ENCODE results near the gene RNF32.
"Not testable (repeated sequence)": the region's sequence is repeated elsewhere in the genome, so short reads cannot be mapped to it uniquely, and the experiment has no call there.

RNF32 gene

DNA sequence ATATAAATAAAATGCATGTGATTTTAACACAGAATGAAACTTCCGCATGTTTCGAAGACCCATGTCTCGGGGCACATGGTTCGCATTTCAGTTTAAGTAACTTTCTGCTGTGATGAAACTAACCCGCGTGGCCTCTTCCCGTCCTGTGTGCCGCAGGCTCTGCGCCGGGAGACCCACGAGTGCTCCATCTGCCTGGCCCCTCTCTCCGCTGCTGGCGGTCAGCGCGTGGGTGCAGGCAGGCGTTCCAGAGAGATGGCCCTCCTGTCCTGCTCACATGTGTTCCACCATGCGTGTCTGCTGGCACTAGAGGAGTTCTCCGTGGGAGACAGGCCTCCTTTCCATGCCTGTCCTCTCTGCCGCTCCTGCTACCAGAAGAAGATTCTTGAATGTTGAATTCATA is 35.7 kb downstream of the RNF32 start:
- DNase-seq: no peak

DNA sequence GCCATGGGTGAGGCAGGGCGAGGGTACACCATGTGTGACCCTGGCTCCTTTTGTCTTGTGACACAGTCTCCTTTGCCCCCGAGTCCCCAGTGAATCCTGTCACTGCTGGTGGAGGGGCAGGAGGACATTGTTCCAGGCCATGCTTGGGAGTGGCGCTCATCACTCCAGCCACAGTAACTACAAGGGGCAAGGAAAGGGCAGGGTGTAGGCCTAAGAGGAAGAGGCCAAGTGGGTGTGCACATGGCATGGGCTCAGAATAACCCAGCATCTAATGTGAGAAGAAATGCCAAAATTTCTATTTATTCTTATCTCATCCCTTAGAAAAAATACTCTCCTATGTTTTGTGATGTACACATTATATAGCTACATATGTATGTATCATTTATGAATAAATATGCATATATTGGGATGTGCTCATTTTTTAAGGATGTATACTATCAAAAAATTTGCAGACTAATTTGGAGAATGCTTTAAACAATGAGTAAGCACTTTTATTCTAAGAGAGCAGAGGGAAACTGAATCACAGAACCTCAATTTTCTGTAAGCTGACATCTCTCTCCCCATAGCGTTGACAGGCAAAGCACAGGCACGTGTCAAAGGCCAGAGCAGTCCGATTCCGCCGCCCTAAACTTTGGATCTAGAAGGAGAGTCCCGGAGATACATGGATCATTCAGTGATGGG is 36.9 kb downstream of the RNF32 start:
- DNase-seq: no peak

DNA sequence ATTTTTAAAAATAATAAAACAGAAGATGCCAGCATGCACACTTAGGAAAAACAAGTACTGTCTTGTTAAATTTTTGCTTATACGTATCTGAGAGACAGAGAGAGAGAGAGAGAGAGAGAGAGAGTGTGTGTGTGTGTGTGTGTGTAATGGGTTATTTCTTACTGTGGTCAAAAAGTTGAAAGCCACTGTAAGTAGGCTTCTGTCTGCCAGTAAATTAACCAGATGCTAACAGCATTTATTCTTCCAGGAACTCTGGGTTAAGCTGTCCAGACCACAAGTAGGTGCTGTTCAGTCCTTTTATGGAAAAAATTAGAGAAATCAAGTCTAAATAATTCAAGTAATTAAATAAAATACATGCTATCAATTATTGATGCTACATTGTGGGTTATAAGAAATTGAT is 39.7 kb downstream of the RNF32 start:
- no peak for DNase-seq

DNA sequence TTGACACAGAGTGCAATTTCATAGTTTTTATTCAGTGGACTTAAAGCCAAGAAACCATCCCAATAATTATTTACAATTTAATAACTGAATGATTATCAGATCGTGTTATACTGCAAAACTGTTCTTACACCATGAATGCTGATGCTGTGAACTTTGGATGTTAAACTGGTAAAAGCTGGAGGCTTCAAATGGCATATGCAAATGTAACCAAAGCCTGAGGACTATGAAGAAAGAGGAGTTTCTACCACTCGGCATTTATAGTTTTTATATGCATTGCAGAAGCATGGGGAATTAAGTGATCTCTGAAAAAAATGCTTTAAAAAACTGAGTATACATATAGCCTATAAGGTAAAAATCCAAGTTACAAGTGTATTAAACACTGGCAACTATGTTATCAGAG is 42.4 kb downstream of the RNF32 start:
- DNase-seq: no peak

DNA sequence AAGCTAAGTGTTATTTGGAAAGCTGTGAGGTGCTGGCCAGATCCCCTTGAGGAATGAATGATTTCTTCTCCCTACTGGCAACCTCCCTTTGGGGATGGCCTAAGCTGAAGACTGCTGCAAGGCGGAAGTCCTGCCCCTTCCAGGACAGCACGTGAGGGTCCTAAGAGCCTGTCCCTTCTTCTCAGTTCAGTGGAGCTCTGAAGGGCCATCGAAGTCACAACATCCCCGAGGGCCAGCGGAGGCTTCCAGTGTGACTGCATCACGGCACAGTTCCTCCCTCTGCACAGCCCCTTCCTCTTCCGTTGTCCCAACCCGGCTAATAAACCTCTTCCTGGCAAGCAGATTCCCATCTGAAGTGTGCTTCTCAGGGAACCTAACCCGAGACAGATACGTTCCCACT is 43.7 kb downstream of the RNF32 start:
- no peak for DNase-seq

DNA sequence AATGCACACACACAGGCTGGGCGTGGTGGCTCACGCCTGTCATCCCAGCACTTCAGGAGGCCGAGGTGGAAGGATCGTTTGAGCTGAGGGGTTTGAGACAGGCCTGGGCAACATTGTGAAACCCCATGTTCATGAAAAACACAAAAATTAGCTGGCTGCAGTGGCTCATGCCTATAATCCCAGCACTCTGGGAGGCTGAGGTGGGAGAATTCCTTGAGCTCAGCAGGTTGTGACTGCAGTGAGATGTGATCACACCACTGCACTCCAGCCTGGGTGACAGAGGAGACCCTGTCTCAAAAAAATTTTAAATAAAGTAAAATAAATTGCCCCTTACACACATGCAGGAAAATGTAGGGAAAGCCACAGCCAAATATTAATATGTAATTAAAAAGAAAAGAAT is 44.1 kb downstream of the RNF32 start:
- no peak for DNase-seq

DNA sequence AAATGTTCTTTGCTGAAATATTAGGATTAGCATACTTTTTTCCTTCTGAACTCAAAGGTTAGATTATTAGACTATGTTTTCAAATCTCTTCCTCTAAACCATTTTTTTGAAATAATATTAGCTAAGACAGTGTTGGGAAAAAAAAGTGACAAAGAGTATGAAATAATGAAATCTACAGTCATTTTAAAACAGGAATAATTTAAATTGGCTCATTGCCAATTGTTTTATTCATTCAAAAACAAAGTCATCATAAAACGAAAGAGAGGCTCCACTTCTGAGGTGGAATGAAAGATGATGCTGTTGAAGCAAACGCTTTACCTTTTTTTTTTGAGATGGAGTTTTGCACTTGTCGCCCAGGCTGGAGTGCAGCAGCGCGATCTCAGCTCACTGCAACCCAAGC is 51.2 kb downstream of the RNF32 start:
- no peak for DNase-seq

DNA sequence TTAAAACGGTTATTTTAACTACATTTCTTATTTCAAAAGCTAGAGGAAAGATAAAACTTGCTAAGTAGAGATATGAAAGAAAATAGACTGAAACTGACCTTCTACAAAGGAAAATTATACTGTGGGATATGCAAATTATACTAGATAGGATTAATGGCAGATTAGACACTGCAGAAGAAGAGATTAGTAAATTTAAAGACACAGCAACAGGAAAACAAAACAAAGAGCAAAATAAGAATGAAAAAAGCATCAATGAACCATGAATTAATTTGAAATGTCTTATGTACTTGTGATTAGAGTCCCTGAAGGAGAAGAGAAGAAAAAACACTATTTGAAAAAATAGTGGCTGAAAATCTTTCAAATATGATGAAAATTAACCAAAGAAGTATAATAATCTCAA is 52.3 kb downstream of the RNF32 start:
- DNase-seq: no peak

DNA sequence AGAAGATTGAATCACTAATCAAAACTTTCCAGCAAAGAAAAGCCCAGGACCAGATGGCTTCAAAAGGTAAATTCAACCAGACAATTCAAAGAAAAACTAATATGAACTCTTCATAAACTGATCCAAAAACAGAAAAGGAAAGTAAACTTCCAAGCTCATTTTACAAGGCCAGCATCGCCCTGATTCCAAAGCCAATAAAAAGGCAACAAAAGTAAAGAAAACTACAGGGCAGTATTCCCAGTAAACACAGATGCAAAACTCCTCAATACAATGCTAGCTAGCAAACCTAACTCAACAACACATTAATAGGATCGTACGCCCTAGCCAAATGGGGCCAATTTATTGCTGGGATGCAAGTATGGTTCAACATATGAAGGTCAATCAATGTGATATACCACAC is 53.1 kb downstream of the RNF32 start:
- DNase-seq: no peak

DNA sequence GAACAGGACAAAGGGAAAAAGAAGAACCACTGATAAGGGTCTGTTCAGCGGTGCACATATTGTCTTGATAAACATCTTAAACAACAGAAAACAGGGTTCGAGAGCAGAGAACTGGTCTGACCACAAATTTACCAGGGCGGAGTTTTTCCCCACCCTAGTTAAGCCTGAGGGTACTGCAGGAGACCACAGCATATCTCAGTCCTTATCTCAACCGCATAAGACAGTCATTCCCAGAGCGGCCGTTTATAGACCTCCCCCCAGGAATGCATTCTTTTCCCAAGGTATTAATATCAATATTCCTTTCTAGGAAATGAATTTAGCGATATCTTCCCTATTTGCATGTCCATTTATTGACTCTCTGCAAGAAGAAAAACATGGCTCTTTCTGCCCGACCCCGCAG is 56.7 kb downstream of the RNF32 start:
- not testable (repeated sequence) for DNase-seq

DNA sequence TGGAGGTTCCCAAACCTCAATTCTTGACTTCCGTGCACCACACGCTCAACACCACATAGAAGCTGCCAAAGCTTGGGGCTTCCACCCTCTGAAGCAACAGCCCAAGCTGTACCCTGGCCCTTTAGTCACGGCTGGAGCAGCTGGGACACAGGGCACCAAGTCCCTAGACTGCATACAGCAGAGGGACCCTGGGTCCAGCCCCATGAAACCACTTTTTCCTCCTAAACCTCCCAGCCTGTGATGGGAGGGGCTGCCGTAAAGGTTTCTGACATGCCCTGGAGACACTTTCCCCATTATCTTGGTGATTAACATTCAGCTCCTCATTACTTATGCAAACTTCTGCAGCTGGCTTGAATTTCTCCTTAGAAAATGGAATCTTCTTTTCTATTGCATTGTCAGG is 57.9 kb downstream of the RNF32 start:
- DNase-seq: not testable (repeated sequence)

DNA sequence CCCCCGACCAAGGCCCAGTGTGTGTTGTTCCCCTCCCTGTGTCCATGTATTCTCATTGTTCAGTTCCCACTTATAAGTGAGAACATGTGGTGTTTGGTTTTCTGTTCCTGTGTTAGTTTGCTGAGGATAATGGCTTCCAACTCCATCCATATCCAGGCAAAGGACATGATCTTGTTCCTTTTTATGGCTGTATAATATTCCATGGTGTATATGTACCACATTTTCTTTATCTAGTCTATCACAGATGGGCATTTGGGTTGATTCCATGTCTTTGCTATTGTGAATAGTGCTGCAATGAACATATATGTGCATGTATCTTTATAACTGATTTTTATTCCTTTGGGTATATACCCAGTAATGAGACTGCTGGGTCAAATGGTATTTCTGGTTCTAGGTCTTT is 61.2 kb downstream of the RNF32 start:
- not testable (repeated sequence) for DNase-seq

DNA sequence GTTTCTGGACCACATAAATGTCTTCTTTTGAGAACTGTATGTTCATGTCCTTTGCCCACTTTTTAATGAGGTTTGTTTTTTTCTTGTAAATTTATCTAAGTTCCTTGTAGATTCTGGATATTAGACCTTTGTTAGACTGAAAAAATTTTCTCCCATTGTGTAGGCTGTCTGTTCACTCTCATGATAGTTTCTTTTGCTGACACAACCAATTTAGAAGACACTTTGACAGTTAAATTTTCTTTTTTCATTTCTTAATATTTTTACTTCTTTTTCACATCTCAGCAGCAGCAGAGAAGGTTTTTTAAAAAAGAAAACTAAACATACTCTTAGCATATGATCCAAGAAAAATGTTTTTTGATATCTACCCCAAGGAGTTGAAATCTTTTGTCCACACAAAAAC is 61.8 kb downstream of the RNF32 start:
- DNase-seq: no peak

DNA sequence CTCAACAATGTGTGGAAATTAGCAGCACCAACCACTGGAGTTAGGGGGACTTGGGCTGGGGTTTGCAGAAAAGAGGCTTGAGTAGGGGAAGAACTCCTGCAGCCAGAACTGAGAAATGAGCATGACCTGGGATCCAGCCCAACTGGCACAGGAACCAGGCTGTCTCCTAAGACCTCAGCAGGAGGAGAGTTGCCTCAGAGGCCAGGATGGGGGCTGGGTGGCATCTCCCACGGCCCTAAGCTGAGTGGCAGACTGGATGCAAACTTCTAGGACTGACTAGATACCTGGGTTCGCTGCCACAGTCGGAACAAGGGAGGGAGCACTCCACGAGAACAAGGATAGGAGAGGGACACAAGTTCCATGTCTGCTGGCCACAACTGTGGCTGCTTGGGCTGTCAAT is 62.6 kb downstream of the RNF32 start:
- no peak for DNase-seq

DNA sequence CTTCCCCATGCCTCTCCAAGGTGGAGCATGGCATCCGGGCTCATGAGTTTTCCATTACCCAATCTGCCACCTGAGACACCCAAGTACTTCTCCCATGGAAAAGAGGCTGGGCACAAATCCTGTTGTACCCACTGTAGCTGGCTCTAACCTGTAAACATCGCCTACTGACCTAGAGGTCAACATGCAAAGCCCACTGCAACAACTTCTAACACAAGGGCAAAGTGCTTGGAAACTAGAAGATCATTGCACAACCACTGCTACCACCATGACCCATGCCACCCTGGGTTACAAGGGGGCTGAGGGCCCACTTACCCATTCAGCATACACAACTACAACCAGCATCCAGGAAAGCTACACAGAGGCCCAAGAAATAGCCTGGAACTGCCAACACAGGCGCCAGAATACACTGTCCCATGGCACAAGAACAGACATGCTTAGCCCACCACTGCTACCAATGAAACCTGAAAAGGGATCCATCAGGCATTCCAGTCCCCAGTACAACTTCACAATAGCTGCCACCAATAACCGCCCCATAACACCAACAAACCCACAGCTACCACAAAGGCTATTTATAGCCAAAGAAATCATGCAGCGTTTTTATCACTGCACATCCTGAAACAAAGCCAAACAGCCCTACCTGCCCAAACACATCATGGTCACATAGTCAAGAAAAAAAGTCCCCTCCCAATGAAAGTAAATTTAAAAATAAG is 63.4 kb downstream of the RNF32 start:
- no peak for DNase-seq

DNA sequence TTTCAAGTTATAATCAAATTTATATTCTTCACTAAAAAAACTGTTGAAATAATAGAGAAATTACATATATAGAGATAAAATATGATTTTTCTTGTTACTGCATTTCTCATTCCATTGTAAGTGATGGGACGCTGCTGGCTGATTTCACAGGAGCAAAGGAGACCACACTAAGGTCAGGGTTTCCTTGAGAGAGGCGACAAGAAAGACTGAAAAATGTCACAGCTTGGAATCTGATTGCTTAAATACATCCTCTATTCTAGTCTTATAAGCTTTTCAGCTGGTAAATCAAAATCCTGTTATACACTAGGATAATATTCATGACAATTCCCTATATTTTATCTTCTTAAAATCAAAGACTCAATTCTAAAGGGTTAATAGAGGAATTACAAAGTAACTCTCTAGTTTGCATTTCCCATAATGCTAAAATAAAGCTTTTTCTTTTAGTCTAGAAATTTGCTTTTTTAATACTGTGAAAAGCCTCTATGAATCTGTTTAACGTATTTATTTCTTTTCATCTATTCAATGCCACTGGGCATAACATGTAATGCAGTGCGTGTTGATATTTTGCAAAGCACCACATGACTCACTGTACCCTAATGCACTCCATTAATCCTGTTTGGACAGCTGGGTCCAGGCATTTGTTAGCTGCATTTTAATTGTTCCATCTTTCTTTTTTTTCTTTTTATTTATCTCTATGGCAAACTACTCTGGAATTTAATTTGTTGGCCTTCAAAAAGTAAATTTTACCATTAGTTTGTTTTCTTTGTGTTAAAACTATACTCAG is 81.7 kb downstream of the RNF32 start:
- no peak for DNase-seq

DNA sequence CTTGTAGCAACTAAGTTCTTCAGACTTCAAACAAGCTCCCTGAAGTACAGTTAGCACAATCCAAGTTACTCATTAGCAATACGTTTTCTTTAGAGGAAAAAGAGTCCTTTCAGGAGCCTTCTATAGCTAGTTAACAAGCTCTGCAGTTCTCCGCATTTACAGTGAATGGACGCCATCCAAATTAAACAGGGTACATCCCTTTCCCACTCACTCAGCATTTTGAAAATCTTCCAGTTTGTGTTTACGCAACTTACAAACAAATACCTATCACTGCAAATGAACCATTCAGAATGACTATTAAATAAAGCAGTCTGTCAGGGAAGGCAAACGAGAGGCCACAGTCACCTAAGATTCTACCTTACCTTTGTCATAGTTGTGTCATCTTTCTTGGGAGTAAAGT is 84.5 kb downstream of the RNF32 start:
- DNase-seq: no peak

DNA sequence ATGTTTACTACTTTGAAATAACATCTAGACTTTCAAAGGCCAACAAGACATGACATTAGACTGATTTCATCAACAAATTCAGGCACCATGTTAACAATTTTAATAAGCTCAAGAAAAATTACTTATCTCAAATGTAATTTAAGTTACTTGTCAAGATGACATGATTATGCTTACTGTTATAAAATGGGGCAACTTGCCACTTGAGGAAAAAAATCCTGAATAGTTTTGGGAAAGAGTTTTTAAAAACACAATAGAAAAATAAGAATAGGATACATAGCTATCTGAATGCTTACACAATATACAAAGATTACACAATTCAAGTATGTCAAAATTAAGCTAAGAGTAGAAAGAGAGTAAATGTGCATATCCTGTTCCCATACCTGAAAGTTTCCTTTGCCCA is 85.4 kb downstream of the RNF32 start:
- no peak for DNase-seq
